T-cell (primary cell): Measurements from ENCODE around the gene CTNND2. TPM values are rescaled to one million over a fixed set of nuclear protein-coding genes. Genes with fewer than 3 reads are reported as not detected.

ENCODE experiments used
- ATAC-seq, 4 experiments: fragments of 200-7000 bp in 3 of 4; fragments of 150-1000 bp in 1 of 4; cut with Tn5 transposase; replicated peaks in 1 of 4; 1 replicate in 3 of 4; 2 replicates in 1 of 4; pipeline ENCODE4 v1.10.0; 2021; ENCODE audit warnings: moderate library complexity in 3 of 4, mild to moderate bottlenecking in 2 of 4, moderate number of reproducible peaks in 1 of 4
- CTCF ChIA-PET, 2 donors: fragments of 300-600 bp; sonication (Branson Sonifier 250); formaldehyde crosslinking; loops; one replicate each; lab custom pipeline; 2022; ENCODE audit warnings: antibody characterized with exemption in 2 of 2; lab: Charles Lee
- POLR2A ChIA-PET, 2 donors: fragments of 300-600 bp; sonication (Branson Sonifier 250); formaldehyde crosslinking; loops; one replicate each; lab custom pipeline; 2022; ENCODE audit warnings: antibody characterized with exemption in 2 of 2; lab: Charles Lee
- DNase-seq, 35 experiments: peaks; one replicate each; pipeline versions ENCODE4 v3.0.0 to v3.0.0-alpha.2; 2013 to 2023
- H3K27ac ChIP-seq: one replicate; pipeline ENCODE4 v1.5.1; 2013; ENCODE audit warnings: low read length
- H3K27me3 ChIP-seq, 2 experiments: replicated peaks in 1 of 2; 1 replicate in 1 of 2; 2 replicates in 1 of 2; pipeline versions ENCODE4 v1.6.1 to v1.7.0; 2013; ENCODE audit warnings: low read length in 1 of 2, mixed read lengths in 1 of 2; ENCODE audit not compliant: control insufficient read depth in 2 of 2, insufficient read depth in 2 of 2; ENCODE audit errors: extremely low read depth in 1 of 2
- H3K36me3 ChIP-seq, 2 donors: 1 replicate in 1 of 2; 2 replicates in 1 of 2; pipeline versions ENCODE4 v1.6.1 to v1.7.0; 2013; ENCODE audit warnings: low read length in 1 of 2; ENCODE audit not compliant: control insufficient read depth in 2 of 2, insufficient read depth in 1 of 2; ENCODE audit errors: extremely low read depth in 1 of 2
- H3K4me1 ChIP-seq, 2 experiments: 1 replicate in 1 of 2; 2 replicates in 1 of 2; pipeline versions ENCODE4 v1.6.1 to v1.7.0; 2013; ENCODE audit warnings: low read length in 2 of 2, mixed read lengths in 1 of 2; ENCODE audit not compliant: insufficient read depth in 2 of 2, control insufficient read depth in 1 of 2; ENCODE audit errors: extremely low read depth in 1 of 2
- H3K4me3 ChIP-seq, 2 donors: 1 replicate in 1 of 2; 2 replicates in 1 of 2; pipeline versions ENCODE4 v1.5.1 to v1.7.0; 2013; ENCODE audit warnings: mild to moderate bottlenecking in 2 of 2, low read length in 1 of 2, moderate library complexity in 1 of 2; ENCODE audit not compliant: control insufficient read depth in 1 of 2; ENCODE audit errors: extremely low read depth in 1 of 2
- H3K9me3 ChIP-seq: 2 replicates; pipeline ENCODE4 v1.7.0; 2013
- H3K27ac Mint-ChIP-seq, 2 donors: one replicate each; pipeline ENCODE4 v1.8.0; 2020 to 2021; ENCODE audit warnings: mild to moderate bottlenecking in 2 of 2, mixed read lengths in 2 of 2
- H3K27me3 Mint-ChIP-seq, 2 donors: one replicate each; pipeline ENCODE4 v1.8.0; 2021 to 2022; ENCODE audit warnings: mixed read lengths in 2 of 2
- H3K36me3 Mint-ChIP-seq: one replicate; pipeline ENCODE4 v1.8.0; 2021; ENCODE audit warnings: mixed read lengths
- H3K4me1 Mint-ChIP-seq, 3 donors: one replicate each; pipeline ENCODE4 v1.8.0; 2020 to 2022; ENCODE audit warnings: mixed read lengths in 3 of 3, mild to moderate bottlenecking in 1 of 3
- H3K4me3 Mint-ChIP-seq, 3 donors: one replicate each; pipeline ENCODE4 v1.8.0; 2020 to 2022; ENCODE audit warnings: mild to moderate bottlenecking in 3 of 3, mixed read lengths in 3 of 3, moderate library complexity in 3 of 3
- H3K9me3 Mint-ChIP-seq, 3 donors: one replicate each; pipeline ENCODE4 v1.8.0; 2020 to 2022; ENCODE audit warnings: mixed read lengths in 3 of 3
- WGBS: methylation state at CpG from one replicate; pipeline ENCODE4 v1.1.5; 2013; ENCODE audit warnings: missing lambda C conversion rate; ENCODE audit not compliant: insufficient coverage; 5-methylcytosine and 5-hydroxymethylcytosine counted together
- total RNA-seq, 35 experiments: library from RNA in 6 of 35; stranded (reverse) in 6 of 35; fragments of 120-200 nt in 1 of 35; gene quantifications; one replicate each; pipeline versions ENCODE4 v1.2.1 to v1.2.4 and lab custom pipeline; 2013 to 2026

Gene CTNND2
- total RNA-seq, 5 donors from 2014 or later (not counting 1 experiment from before 2014, with no cell fraction given), result 0.22 TPM; not detected in 4

DNA sequence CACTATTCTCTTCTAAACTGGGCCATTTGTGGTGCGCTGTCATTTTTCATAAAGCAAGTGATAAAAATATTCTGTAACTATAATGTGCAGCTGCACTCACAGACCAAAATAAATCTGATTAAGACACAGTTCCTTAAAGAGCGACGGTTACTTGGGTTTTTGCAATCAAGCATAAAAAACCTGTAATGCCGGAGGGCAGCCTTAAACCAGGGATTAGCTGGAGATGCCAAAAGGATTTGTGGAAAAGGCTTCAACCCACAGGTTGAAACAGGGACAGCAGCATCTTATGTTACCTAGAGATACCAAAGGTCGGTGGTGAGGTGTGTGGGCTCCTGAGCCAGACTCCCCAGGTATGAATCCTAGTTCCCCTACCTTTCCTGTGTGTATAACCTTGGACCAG lies 49.3 kb downstream of the CTNND2 start:
- POLR2A ChIA-PET, result no interaction called here
- Histone ChIP-seq H3K27ac (no peak overlapping the region), H3K4me3 (no peak overlapping the region), H3K4me1 (no peaks in the 10 kb centered on the region), H3K9me3 (no peaks in the 10 kb centered on the region), H3K27me3 (no peaks in the 10 kb centered on the region), H3K36me3 (no peaks in the 10 kb centered on the region)
- no peaks in the 10 kb centered on the region for H3K36me3 Mint-ChIP-seq
- H3K27me3 Mint-ChIP-seq, result no peaks in the 10 kb centered on the region
- H3K4me3 Mint-ChIP-seq, result no peak overlapping the region
- WGBS, result 43% methylated on average over 1 of the region's 5 CpGs
- no peak for ATAC-seq
- peaks cover 4 to 9% (median 5%) of the 10 kb centered on the region in 3 donors for H3K9me3 Mint-ChIP-seq
- CTCF ChIA-PET, result no interaction called here
- no peak overlapping the region for H3K27ac Mint-ChIP-seq
- DNase-seq, result no peak
- H3K4me1 Mint-ChIP-seq, result no peaks in the 10 kb centered on the region

DNA sequence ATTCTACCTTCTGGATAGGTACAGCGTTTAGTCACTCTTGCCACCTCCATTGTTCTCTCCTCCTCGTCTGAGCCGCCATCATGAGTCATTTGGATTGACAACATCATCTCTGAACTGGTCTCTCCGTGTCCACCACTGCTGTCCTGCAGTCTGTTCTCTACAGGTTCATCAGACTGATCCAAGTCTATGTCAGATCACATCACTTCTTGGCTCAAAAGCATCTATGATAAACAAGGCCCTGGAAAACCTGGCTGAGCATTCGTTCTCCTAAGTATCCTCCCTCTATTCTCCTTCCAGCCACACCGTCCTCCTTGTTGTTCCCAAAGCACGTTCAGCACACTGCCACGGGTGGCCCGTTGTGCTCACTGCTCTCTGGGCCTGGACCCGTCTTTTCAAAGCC lies 50.5 kb downstream of the CTNND2 start:
- Mint-ChIP-seq H3K4me3 (no peak overlapping the region), H3K9me3 (peaks cover 0 to 7% (median 5%) of the 10 kb centered on the region in 3 donors), H3K36me3 (no peaks in the 10 kb centered on the region), H3K4me1 (no peaks in the 10 kb centered on the region), H3K27me3 (no peaks in the 10 kb centered on the region), H3K27ac (no peak overlapping the region)
- DNase-seq, result no peak
- ATAC-seq, result no peak
- WGBS, result 47% methylated on average over 10 of the region's 10 CpGs
- CTCF ChIA-PET, result no interaction called here
- H3K27ac ChIP-seq, result no peak overlapping the region
- H3K36me3 ChIP-seq, result no peaks in the 10 kb centered on the region
- H3K4me1 ChIP-seq, result no peaks in the 10 kb centered on the region
- H3K4me3 ChIP-seq, result no peak overlapping the region
- no peaks in the 10 kb centered on the region for H3K9me3 ChIP-seq
- POLR2A ChIA-PET, result interaction anchor here in 1 of 2 donors (0.6 kb wide), 1 partner anchor 135 kb away, joined by 6 read pairs; no protein-coding TSS in a partner anchor
- H3K27me3 ChIP-seq, result no peaks in the 10 kb centered on the region

DNA sequence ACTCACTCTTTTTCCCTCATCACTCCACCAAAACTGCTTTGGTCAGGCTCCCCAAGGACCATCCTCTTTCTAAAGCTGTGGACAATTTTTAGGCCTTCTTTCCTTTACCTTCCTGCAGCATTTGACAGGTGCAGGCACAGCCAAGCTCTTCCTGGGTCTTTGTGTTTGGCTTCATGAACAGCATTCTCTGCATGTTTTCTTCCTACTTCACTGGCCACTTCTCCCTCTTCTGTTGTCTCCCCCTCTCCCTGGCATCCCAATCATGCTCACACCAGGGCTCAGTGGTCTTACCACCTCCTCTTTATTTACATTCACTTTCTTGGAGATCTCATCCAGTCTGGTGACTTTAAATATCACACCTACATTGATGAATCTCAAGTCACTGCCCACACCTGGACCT lies 51.1 kb downstream of the CTNND2 start:
- Histone ChIP-seq H3K4me3 (no peak overlapping the region), H3K9me3 (no peaks in the 10 kb centered on the region), H3K36me3 (no peaks in the 10 kb centered on the region), H3K4me1 (no peaks in the 10 kb centered on the region), H3K27ac (no peak overlapping the region), H3K27me3 (no peaks in the 10 kb centered on the region)
- ChIA-PET CTCF (no interaction called here), POLR2A (no interaction called here)
- DNase-seq (no peak), ATAC-seq (no peak)
- Mint-ChIP-seq H3K27ac (no peak overlapping the region), H3K4me3 (no peak overlapping the region), H3K9me3 (peaks cover 0 to 8% (median 5%) of the 10 kb centered on the region in 3 donors), H3K4me1 (no peaks in the 10 kb centered on the region), H3K36me3 (no peaks in the 10 kb centered on the region), H3K27me3 (no peaks in the 10 kb centered on the region)

- Histone ChIP-seq H3K36me3 (no peaks in the 10 kb centered on the region), H3K9me3 (no peaks in the 10 kb centered on the region), H3K4me3 (no peak overlapping the region), H3K27ac (no peak overlapping the region), H3K4me1 (no peaks in the 10 kb centered on the region), H3K27me3 (no peaks in the 10 kb centered on the region)
- ATAC-seq (no peak), DNase-seq (no peak)
- no peak overlapping the region for H3K27ac Mint-ChIP-seq
- POLR2A ChIA-PET, result no interaction called here
- H3K9me3 Mint-ChIP-seq, result peaks cover 0 to 8% (median 5%) of the 10 kb centered on the region in 3 donors
- H3K4me1 Mint-ChIP-seq, result no peaks in the 10 kb centered on the region
- no peaks in the 10 kb centered on the region for H3K27me3 Mint-ChIP-seq
- H3K4me3 Mint-ChIP-seq, result no peak overlapping the region
- CTCF ChIA-PET, result no interaction called here
- H3K36me3 Mint-ChIP-seq, result no peaks in the 10 kb centered on the region
- WGBS, result no CpG with 5 or more reads among the region's 1 CpG
These were observed 51.5 kb downstream of the CTNND2 start for GRCh38 chr5:11852717-11853087.

GRCh38 chr5:11851965-11852716 lies 52.1 kb downstream of the CTNND2 start:
- H3K4me1 Mint-ChIP-seq, result no peaks in the 10 kb centered on the region
- Histone ChIP-seq H3K36me3 (no peaks in the 10 kb centered on the region), H3K4me1 (no peaks in the 10 kb centered on the region), H3K27me3 (no peaks in the 10 kb centered on the region), H3K9me3 (no peaks in the 10 kb centered on the region), H3K27ac (no peak overlapping the region), H3K4me3 (no peak overlapping the region)
- WGBS, result 61% methylated on average over 3 of the region's 4 CpGs
- H3K4me3 Mint-ChIP-seq, result no peak overlapping the region
- H3K36me3 Mint-ChIP-seq, result no peaks in the 10 kb centered on the region
- ChIA-PET POLR2A (no interaction called here), CTCF (no interaction called here)
- H3K27me3 Mint-ChIP-seq, result no peaks in the 10 kb centered on the region
- ATAC-seq, result no peak
- peaks cover 3 to 8% (median 3%) of the 10 kb centered on the region in 3 donors for H3K9me3 Mint-ChIP-seq
- no peak for DNase-seq
- H3K27ac Mint-ChIP-seq, result no peak overlapping the region

DNA sequence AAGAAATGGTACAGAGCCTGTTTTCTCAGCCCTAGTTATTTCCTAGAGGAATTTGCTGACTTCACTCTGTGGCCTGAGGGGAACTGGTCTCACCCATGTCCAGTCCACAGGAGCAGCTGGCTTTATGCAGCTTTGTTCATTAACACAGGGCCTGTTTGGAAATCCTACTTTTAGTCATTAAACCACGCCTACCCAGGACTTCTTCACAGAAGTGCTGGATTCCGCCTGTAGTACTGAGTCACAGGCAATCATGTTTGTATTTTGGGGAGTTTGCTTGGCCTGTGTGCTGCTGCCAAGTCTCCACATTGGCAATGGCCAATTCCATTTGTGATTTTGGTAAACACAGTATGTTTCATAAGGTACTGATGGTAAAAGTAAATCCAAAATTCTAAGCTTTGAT lies 52.8 kb downstream of the CTNND2 start:
- H3K9me3 Mint-ChIP-seq, result peaks cover 3 to 7% (median 5%) of the 10 kb centered on the region in 3 donors
- H3K4me1 Mint-ChIP-seq, result no peaks in the 10 kb centered on the region
- ChIA-PET CTCF (no interaction called here), POLR2A (no interaction called here)
- Histone ChIP-seq H3K36me3 (no peaks in the 10 kb centered on the region), H3K4me3 (no peak overlapping the region), H3K27me3 (no peaks in the 10 kb centered on the region), H3K4me1 (no peaks in the 10 kb centered on the region), H3K9me3 (no peaks in the 10 kb centered on the region), H3K27ac (no peak overlapping the region)
- H3K27ac Mint-ChIP-seq, result no peak overlapping the region
- H3K27me3 Mint-ChIP-seq, result no peaks in the 10 kb centered on the region
- ATAC-seq, result no peak
- H3K4me3 Mint-ChIP-seq, result no peak overlapping the region
- no peak for DNase-seq
- H3K36me3 Mint-ChIP-seq, result no peaks in the 10 kb centered on the region
- whole genome bisulfite sequencing, result no CpG with 5 or more reads among the region's 2 CpGs
